GM19240 (cell line): ENCODE results near the gene LIN28A.
"Not testable (repeated sequence)": the region's sequence is repeated elsewhere in the genome, so short reads cannot be mapped to it uniquely, and the experiment has no call there.

Experiments used
- DNase-seq: peaks from one replicate; pipeline ENCODE4 v3.0.0; 2011; ENCODE audit warnings: low spot score; ENCODE audit not compliant: insufficient read length

Gene LIN28A, protein sequence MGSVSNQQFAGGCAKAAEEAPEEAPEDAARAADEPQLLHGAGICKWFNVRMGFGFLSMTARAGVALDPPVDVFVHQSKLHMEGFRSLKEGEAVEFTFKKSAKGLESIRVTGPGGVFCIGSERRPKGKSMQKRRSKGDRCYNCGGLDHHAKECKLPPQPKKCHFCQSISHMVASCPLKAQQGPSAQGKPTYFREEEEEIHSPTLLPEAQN

DNA sequence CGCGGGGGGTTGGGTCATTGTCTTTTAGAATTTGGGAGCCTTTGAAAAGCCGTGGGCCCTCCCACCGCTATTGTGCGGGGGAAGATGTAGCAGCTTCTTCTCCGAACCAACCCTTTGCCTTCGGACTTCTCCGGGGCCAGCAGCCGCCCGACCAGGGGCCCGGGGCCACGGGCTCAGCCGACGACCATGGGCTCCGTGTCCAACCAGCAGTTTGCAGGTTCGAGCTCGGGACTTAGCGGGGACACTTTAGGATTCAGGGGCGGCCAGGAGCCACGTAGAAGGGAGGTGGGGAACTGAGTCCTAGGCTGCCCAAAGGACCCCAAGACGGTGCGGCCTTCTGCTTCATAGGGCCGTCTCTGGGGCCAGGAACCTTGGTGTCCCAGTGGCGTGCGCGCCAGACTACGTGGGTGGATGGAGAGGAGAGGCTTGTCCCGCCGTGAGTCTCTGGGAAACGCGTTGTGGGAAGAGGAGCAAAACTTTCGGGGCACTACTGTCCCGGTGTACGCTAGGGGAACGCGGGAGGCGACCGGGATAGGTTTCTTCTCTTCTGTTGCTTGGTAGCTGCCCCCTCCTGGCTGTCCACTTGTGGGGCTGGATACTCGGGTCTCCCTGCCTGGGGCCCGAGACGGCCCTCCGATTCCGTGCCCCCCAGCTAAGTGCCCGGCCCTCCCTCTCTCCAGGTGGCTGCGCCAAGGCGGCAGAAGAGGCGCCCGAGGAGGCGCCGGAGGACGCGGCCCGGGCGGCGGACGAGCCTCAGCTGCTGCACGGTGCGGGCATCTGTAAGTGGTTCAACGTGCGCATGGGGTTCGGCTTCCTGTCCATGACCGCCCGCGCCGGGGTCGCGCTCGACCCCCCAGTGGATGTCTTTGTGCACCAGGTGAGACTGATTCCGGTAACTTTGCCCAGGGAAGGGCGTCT is at the start of gene LIN28A:
TSS of gene LIN28A (plus strand) at position 112 of the 918 bp plus-strand sequence. CDS start at position 187, 75 bp downstream.
- DNase-seq, result no peak

DNA sequence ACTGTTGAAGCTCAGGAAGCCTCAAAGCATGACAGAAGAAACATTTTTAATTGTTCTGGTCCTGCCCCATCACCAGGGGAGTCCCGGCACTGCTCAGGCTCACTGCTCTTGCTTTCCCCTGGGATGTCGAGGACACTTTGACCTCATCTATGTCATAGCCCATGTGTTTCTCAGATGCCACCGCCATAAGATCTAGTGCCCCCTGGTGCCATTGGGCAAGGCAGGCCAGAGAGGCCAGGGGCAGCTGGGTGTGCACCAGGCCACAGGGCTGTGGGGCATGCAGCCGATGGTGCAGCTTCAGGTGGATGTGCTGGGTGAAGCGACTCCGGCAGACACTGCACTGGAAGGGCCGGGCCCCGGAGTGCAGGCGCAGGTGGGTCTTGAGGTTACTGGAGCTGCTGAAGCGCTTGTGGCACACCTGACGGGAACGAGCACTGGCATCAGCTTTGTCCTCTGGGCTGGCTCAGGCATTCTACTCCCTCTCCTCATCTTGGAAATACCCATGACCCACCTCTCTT is 49.0 kb upstream of the LIN28A start:
- no peak for DNase-seq

DNA sequence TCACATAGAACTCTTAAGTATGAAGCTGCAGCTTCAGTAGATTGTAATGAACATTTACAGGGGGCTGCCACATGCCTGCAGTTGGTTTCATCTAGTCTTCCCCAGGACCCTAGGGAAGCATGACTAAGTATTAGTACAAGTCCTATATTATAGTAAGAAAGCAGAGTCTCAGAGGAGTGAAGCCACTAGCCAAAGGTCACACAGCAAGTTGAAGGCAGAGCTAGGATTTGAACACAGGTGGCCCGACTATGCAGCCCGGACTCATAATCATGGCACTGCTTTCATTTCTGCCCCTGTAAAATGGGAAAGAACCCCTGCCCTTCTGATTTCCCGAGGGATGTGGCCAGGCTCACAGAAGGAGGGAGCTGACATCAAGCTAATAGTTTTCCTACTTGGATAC is 48.3 kb upstream of the LIN28A start:
- DNase-seq, result no peak

DNA sequence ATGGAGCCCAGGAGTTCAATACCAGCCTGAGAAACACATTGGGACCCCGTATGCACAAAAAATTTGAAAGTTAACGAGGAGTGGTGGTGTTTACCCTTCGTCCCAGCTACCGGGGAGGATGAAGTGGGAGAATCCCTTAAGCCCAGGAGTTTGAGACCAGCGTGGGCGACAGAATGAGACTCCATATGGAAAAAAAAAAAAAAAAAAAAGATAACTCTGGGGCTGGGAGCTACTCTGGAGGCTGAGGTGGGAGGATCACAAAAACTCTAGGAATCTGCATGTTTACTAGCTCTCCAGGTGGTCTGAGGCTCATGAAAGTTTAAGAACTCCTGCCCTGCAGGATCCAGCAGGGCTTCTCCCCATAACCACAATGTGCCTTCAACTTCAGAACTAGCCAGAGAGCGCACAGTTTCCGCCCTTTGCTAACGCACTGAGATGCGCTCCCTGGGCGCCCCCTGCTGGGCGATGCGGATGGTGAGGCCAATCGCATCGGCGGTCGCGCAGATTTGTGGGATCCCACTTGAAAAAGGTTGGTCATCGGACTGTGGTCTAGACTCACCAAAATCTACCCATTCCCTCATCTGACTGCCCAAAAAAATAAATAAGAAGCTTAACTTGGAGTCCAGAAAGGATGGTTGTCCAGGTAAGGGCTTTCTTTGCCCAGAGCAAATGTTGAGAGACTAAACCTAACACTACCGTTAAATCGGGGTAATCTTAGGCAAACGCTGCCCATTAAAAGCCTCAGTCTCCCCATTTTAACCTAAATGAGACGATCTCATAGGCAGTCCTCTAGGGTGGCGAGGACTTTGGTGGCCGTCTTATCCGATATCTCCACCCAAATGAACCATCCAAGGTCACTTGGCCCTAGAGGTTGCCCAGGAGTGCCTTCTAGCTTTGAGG is 46.8 kb upstream of the LIN28A start:
- DNase-seq, result peak; percentile 90

DNA sequence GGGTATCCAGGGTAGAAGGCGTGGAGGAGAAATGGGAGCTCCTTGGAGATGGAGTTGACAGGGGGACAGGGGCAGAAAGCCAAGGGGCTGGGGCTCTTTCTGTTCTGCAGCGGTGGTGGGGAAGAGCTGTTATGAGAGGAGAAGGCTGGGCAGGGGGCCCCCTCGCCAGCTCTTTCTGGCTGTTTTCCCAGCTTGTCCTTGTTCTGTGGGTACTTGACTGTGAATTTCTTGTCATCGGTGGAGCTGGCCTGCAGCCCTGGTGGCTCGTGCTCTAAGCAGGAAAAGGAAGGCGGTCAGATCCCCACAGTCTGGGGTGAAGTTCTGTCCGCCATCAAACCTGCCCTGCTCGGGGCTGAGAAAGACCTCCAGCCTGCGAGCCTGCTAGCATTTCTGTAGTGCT is 45.7 kb upstream of the LIN28A start:
- DNase-seq, result no peak

DNA sequence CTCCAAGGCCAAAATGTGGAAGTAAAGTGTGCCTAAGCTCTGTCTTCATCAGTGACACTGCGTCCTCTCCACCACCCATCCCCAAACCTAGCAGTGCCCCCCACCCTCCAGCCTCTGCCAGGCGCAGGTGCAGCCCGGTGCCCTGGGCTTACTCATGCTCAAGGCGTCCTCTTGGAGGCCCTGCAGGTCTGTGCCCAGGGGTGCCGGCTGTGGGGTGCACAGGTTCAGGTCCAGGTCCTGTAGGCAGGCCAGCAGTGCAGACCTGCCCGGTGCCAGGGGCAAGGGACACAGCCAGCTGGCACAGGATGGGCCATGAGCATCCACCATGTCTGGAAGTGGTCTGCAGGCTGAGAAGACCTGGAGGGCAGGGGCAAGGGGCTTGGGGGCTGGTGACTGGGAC is 43.2 kb upstream of the LIN28A start:
- DNase-seq, result no peak

DNA sequence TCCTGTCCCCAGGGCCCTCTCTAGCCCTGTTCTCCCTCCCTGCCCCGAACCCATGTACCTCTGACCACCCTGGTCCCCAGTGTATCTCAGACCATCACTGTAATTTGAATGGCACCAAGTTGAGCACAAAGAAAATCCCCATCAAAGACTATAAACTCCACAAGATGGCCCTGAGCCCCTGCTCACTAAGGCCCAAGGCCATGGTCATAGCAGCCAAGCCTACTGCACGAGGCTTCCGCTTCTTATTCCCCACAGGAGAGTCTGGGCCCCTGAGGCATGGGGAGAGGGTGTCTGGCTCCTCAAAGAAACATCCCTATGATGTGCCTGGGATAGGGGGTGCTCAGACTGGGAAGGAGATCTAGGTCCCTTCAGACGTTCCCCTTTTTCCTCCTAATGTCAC is 42.6 kb upstream of the LIN28A start:
- DNase-seq, result no peak

DNA sequence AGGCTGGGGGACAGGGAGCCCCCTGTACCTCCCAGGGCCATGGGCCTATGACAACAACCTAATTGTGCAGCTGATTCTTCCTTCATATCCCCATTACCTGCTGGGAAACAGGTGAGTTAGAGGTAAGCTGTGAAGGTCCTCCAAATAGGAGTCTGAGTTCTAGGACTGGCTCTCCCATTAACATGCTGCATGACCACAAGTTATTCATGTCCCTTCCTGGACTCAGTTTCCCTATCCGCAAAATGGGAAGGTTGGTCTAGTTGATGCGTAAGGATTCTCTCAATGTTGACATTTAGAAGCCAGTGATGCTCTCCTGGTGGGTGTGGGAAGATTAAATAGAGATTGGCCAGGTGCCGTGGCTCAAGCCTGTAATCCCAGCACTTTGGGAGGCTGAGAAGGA is 42.1 kb upstream of the LIN28A start:
- no peak for DNase-seq

DNA sequence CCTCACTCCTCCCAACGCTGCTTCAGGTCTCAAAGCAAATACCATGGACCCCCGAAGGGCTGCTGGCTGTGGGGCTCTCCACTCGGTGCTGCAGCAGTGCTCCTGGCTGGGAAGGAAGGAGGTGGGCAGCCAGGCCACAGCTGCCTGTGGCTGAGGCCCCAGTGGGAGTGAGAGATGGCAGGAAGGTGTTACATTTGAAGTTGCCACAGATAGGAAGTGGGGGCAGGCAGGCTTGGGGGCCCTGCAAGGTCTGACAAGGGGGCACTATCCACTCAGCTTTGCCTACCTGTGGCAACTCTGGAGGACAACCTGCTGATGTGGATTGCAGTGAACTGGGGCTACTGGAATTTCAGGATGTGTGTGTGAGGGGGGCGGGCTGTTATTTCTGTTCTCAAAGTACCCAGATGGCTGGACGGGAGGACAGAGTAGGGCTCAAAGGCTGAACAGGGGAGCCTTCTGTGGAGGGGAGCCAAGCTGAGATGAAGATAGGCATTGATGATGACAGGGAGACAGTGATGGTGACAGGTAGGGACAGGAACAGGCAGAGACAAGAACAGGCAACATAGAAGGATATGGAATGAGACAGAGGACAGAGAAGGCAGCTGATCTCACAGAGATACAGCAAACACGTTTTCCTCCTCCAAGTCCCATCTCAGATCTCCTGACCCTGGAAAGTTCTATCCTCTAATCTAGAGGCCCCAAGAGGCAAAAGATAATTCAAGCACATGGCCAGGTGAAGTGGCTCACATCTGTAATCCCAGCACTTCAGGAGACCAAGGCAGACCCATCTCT is 39.8 kb upstream of the LIN28A start:
- DNase-seq, result no peak

DNA sequence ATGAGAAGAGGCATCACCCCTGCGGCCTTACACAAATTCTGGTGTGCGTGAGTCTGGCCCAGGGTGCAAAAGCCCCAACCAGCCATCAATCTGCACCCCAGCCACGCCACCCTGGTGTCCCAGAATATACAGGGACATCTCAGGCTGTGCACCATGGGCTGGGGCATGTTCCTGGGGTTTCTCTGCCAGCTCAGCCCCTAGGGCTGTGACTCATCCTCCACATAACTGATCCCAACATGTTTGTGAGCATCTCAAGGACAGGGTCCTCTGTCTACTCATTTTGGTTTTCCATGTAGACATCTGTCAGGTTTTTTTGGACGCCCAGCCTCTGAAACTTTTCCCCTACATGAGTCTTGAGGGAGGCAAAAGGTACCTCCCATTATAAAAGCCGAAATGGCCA is 38.6 kb upstream of the LIN28A start:
- DNase-seq, result no peak

DNA sequence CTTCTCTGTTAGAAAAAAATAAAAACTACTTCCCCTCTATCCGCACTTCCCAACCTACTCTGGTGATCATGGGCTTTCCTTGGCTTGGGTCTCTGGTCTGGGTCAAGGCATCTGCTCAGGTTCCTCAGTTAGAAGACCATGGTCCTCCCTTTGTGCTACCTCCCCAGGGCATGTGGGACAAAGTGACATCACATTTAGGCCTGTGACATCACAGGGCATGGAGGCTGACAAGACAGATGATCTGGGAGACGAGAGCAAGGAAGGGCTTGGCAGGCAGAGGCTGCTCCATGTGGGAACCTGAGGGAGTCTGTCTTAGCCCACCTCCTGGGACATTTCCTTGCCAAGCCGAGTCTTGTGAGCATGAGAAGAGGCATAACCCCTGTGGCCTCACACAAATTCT is 38.0 kb upstream of the LIN28A start, which contains the start of gene ZNF683:
TSS of gene ZNF683 (minus strand) at position 140 of the 400 bp plus-strand sequence. CDS start 4,179 bp downstream, outside the sequence.
- not testable (repeated sequence) for DNase-seq

DNA sequence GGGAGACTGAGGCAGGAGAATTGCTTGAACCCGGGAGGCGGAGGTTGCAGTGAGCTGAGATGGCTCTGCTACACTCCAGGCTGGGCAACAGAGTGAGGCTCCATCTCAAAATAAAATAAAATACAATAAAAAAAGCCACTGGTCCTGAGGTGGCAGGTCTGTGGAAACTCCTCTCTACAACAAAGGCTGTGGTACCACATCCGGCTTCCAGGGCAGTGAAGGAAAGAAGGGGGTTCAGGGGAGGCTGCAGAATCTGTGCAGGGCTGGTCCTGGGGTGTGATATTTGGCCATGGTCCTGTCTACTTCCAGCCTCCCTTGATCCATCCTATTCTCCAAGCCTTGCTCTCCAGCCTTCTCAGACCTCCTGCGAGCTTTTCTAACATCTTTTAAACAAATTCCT is 37.3 kb upstream of the LIN28A start:
- no peak for DNase-seq

DNA sequence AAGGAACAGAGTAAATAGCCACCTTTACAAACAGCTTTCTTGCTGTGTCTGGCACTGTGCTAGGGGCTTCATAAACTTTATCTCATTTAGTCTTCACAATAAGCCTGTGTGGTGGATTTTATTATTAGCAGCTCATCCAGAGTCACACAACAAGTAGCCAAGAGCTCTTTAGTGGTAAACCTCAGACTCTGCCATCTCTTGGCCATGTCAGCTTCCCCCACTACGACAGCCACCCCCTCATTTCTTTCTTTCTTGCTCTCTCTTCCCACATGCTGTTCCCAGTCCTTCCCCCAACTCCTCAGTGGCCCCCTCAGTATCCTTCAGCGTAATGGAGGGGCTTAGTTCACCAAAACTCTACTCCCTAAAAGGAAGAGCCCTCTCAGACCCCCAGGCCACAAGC is 36.8 kb upstream of the LIN28A start:
- DNase-seq, result no peak

DNA sequence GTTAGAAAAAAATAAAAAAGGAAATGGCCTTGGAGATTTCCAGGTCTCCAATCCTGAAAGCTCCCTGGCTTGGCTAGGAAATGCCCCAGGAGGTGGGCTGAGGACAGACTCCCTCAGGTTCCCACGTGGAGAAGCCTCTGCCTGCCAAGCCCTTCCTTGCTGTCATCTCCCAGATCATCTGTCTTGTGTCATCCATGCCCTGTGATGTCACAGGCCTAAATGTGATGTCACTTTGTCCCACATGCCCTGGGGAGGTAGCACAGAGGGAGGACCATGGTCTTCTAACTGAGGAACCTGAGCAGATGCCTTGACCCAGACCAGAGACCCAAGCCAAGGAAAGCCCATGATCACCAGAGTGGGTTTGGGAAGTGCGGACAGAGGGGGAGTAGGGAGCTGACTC is 36.3 kb upstream of the LIN28A start:
- DNase-seq, result not testable (repeated sequence)

DNA sequence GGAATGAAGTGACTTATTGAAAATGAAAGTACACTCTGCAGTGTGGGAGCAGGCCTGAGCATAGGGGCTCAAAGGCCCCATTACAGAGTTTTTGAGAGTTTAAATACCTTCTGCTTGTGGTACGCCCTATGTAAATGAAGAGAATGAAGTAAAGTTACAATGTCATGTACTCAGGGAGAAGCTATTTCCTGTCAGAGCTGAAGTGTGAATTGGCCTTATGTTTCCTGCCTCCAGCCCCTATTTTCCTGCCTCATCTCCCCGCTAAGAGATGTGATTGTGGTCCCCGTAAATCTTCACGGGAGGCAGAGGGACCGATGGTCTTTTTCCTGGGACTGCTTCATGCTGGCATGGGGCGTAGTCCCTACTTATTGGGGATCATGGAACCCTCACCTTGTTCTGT is 35.5 kb upstream of the LIN28A start:
- no peak for DNase-seq

DNA sequence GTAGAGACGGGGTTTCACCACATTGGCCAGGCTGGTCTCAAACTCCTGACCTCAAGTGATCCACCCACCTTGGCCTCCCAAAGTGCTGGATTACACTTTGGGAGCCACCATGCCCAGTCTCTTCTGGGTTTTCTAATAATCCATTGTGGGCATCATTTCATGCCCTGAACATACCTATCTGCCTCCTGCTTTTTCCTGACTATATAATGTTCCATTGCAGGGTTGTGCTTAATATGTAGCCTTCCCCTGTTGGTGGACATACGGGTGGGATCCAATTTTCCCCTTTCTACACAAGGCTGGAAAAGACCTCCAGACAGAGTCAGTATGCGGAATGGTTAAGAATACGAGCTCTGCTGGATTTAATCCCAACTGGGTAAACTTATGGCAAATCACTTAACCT is 34.6 kb upstream of the LIN28A start:
- no peak for DNase-seq

DNA sequence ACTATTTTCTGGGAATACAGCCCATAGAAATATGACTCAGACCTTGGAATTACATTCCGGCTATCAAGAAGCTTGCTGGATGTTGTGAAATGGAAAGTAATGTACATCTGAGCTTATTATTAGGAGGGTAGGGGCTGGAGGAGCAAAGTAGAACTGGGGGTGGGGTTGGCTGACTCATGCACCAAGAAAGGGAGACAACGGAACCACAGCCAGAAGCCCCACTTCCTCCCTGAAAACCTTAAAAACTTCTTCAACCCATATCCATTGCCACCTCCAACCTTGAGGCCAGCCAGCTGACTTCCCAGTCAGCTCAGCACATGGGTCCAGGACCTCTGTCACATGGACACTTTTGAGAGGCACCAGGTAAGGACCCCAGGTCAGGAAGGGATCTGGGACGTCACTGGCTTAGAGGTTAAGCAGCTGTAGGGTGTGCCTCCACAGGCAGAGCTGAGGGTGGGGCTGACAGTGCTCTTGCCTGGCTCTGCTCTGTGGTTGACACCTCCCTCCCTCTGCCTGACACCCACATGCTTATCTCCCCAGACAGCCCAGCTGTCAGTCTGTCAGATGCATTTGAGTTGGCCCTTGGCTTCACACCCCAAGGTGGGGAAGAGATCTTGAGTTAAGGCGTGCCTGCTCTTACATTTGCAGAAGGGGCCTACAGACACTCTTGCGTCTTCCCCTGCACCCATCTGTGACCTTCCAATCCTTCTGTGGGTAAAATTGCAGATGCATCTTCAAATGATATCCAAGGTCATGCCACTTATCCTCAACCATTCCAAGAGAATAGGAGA is 32.3 kb upstream of the LIN28A start:
- DNase-seq, result peak; percentile 87

DNA sequence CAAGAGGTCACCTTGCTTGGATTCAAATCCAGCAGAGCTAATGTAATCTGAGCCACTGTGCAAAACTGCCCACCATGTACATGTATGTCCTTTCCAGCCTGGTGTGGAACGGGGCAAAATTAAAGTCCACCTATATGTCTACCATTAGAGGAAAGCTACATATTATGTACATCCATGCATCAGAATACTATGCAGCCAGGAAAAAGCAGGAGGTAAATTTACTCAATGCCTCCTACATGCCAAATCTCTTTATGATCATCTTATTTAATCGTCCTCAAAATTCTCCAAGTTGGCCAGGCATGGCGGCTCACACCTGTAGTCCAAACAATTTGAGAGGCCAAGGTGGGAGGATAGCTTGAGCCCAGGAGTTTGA is 31.8 kb upstream of the LIN28A start:
- no peak for DNase-seq

DNA sequence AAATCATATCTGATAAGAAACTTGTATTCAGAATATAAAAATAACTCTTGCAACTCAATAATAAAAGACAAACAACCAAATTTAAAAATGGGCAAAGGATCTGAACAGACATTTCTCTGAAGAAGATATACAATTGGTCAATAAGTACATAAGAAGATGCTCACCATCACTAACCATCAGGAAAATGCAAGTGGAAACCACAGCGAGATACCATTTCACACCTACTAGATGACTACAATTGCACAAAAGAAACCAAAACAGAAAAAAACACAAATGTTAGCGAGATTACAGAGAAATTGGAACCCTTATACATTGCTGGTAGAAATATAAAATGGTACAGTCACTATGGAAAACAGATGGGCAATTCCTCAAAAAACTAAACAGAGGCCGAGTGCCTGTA is 26.5 kb upstream of the LIN28A start:
- DNase-seq, result no peak

DNA sequence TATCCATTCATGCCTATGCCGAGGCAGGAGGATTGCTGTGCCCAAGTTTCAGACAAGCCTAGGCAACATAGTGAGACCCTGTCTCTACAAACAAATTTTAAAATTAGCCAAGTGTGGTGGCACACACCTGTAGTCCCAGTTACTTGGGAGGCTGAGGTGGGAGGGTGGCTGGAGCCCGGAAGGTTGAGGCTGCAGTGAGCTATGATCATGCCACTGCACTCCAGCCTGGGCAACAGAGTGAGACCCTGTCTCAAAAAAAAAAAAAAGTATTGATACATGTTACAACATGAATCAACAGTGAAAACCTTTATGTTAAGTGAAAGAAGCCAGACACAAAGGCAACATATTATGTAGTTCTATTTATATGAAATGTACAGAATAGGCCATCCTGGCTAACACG is 25.6 kb upstream of the LIN28A start:
- DNase-seq, result not testable (repeated sequence)
